Adrenal gland (tissue), 12 donors: ENCODE data around the gene TRAPPC10. TPM values are rescaled to one million over a fixed set of nuclear protein-coding genes. Genes with fewer than 3 reads are reported as not detected.

Experiments
- DNase-seq, 7 donors: peaks; one replicate each; pipeline ENCODE4 v3.0.0-alpha.2; 2019 to 2020
- H3K27ac ChIP-seq, 5 donors: fragments of 200-600 bp; sonication (generic) in 4 of 5; 1 replicate in 3 of 5; 2 replicates in 2 of 5; pipeline versions ENCODE4 v1.5.1 to v1.8.0; 2016 to 2020; ENCODE audit warnings: mild to moderate bottlenecking in 1 of 5
- H3K27me3 ChIP-seq: fragments of 200-600 bp; 2 replicates; pipeline ENCODE4 v1.8.0; 2021
- H3K36me3 ChIP-seq, 2 donors: fragments of 200-600 bp; replicated peaks in 1 of 2; 1 replicate in 1 of 2; 2 replicates in 1 of 2; pipeline versions ENCODE4 v1.5.1 to v1.8.0; 2018 to 2022
- H3K4me1 ChIP-seq, 2 donors: fragments of 200-600 bp; replicated peaks in 1 of 2; 1 replicate in 1 of 2; 2 replicates in 1 of 2; pipeline versions ENCODE4 v1.5.1 to v1.8.0; 2018 to 2021
- H3K4me3 ChIP-seq, 4 donors: fragments of 200-600 bp; sonication (generic) in 3 of 4; one replicate each; pipeline ENCODE4 v1.5.1; 2016 to 2018
- H3K9me3 ChIP-seq, 3 donors: fragments of 200-600 bp; sonication (generic) in 1 of 3; replicated peaks in 1 of 3; 1 replicate in 2 of 3; 2 replicates in 1 of 3; pipeline versions ENCODE4 v1.5.1 to v1.8.0; 2016 to 2021
- POLR2A ChIP-seq, 2 donors: fragments of 450-650 bp; IDR thresholded peaks; one replicate each; pipeline ENCODE4 v1.6.1; 2017; ENCODE audit warnings: antibody characterized with exemption in 2 of 2, mild to moderate bottlenecking in 2 of 2, moderate library complexity in 1 of 2
- WGBS, 4 donors: extraction: QIAGEN DNeasy Blood & Tissue Kit in 2 of 4; methylation state at CpG; one replicate each; pipeline versions ENCODE4 v1.1.5 to v1.1.7; 2013 to 2017; 5-methylcytosine and 5-hydroxymethylcytosine counted together
- intact Hi-C, 2 donors: fragments of 100-400 bp; cut with DNase I; formaldehyde crosslinking; loops; one replicate each; pipeline versions ENCODE4 v1.14.1 to v1.15.0; 2022 to 2023
- polyA plus RNA-seq, 3 donors: library from polyadenylated mRNA; stranded (reverse); fragments of 200-250 nt in 2 of 3; fragments of 350-450 nt in 1 of 3; fragmentation: Illumina TruSeq in 1 of 3; extraction: RNeasy Lipid Tissue Mini Kit (QIAGEN cat#74804) in 1 of 3; gene quantifications; one replicate each; pipeline ENCODE4 v1.2.3, GENCODE V29; 2013 to 2014
- total RNA-seq, 9 donors: library from RNA; depleted of rRNA in 4 of 9; stranded (reverse); fragments of >200 nt in 4 of 9; fragments of 120-200 nt in 1 of 9; fragmentation: NEBNext Ultra II Directional in 1 of 9; extraction: Animal tissue kit (Norgen Biotek cat#: 25700) in 1 of 9; gene quantifications; one replicate each; pipeline versions ENCODE4 v1.1.0 to v1.2.4, GENCODE V29; 2013 to 2023
- TF ChIP-seq, protein P1 (sequence below), 6 experiments: fragments of 450-650 bp in 4 of 6; fragments of 200-600 bp in 2 of 6; sonication (generic) in 1 of 6; IDR thresholded peaks; 1 replicate in 5 of 6; 2 replicates in 1 of 6; pipeline versions ENCODE4 v1.5.1 to v1.8.0; 2016 to 2021; ENCODE audit warnings: antibody characterized with exemption in 6 of 6, mild to moderate bottlenecking in 2 of 6, moderate library complexity in 1 of 6
- donor health status: healthy with polysubstance abuse.
- donor health status: Bipolar disorder and iron deficiency.
- donor health status: DM: yes; HTN: yes; CAD: no.
- donor health status: DM: no; HTN: no; CAD: no.
- donor health status: DM: no; HTN: no; CAD: no.
- donor health status: DM: yes; HTN: yes; CAD: no.

The TRAPPC10 gene
- total and polyA plus RNA-seq, 12 donors = 5.2 to 34.3 (median 24.7) TPM

GRCh38 chr21:44005071-44005470, 7.0 kb upstream of the TRAPPC10 start:
- TF ChIP-seq POLR2A (IDR thresholded peaks at IDR 0.05) = no peak
- TF ChIP-seq, protein P1, sequence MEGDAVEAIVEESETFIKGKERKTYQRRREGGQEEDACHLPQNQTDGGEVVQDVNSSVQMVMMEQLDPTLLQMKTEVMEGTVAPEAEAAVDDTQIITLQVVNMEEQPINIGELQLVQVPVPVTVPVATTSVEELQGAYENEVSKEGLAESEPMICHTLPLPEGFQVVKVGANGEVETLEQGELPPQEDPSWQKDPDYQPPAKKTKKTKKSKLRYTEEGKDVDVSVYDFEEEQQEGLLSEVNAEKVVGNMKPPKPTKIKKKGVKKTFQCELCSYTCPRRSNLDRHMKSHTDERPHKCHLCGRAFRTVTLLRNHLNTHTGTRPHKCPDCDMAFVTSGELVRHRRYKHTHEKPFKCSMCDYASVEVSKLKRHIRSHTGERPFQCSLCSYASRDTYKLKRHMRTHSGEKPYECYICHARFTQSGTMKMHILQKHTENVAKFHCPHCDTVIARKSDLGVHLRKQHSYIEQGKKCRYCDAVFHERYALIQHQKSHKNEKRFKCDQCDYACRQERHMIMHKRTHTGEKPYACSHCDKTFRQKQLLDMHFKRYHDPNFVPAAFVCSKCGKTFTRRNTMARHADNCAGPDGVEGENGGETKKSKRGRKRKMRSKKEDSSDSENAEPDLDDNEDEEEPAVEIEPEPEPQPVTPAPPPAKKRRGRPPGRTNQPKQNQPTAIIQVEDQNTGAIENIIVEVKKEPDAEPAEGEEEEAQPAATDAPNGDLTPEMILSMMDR (IDR thresholded peaks at IDR 0.05) = no peak
- DNase-seq = no peak
- Histone ChIP-seq H3K27me3 (no peaks in the 10 kb centered on the region), H3K4me3 (no peak overlapping the region), H3K27ac (no peak overlapping the region), H3K9me3 (no peaks in the 10 kb centered on the region), H3K4me1 (no peaks in the 10 kb centered on the region), H3K36me3 (no peaks in the 10 kb centered on the region)
- intact Hi-C loops = no loop called here
- 85 to 91% (median 88%) methylated on average over 13 of the region's 13 CpGs for WGBS, 4 donors

DNA sequence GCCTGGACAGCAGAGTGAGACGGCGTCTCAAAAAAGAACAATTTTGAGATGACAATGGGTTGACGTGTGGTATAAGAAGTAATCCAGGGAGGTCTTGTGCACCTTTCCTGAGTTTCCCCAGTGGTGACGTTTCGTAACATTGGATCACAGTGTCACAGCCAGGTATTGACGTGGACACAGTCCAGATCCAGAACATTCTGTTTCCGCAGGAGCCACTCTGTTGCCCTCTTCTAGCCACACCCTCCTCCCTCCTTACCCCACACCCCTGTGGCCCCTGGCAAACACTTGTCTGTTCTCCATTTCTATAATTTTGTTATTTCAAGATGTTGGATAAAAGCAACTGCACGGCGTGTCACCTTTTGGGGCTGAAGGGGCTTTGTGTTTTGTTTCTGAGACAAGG, 6.5 kb upstream of the TRAPPC10 start:
- WGBS, 4 donors = 76 to 88% (median 84%) methylated on average over 9 of the region's 9 CpGs
- intact Hi-C loops = no loop called here
- Histone ChIP-seq H3K36me3 (no peaks in the 10 kb centered on the region), H3K9me3 (no peaks in the 10 kb centered on the region), H3K27me3 (no peaks in the 10 kb centered on the region), H3K27ac (peak overlapping the region in 2 of 5 donors; percentile 62 to 80), H3K4me1 (no peaks in the 10 kb centered on the region), H3K4me3 (no peak overlapping the region)
- TF ChIP-seq, protein P1 (IDR thresholded peaks at IDR 0.05) = no peak
- no peak for TF ChIP-seq POLR2A (IDR thresholded peaks at IDR 0.05)
- no peak for DNase-seq

DNA sequence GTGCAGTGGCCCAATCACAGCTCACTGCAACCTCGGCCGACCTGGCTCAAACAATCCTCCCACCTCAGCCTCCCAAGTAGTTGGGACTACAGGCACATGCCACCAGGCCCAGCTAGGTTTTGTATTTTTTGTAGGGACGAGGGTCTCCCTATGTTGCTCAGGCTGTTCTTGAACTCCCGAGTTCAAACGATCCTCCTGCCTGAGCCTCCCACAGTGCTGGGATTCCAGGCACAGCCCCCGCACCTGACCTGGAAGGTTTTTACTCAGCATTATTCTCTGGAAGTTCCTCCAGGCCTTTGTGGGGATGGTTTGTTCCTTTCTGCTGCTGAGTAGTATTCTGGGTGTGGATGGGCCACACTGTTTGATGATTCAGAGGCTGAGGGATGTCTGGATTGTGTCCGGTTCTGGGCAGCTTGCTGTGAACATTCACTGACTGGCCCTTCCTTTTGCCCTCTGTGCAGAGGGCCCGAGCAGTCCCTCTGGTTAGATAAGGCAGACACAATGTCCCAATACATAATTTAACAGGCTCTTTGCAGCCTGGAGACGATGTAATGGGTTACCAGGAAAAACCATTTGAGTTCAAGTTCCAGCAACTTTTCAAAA, 6.0 kb upstream of the TRAPPC10 start:
- 59 to 74% (median 64%) methylated on average over 9 of the region's 9 CpGs for WGBS, 4 donors
- Histone ChIP-seq H3K27ac (peak overlapping the region in 2 of 5 donors; percentile 62 to 80), H3K27me3 (no peaks in the 10 kb centered on the region), H3K36me3 (no peaks in the 10 kb centered on the region), H3K4me1 (peaks cover 0 to 3% of the 10 kb centered on the region in 2 donors), H3K4me3 (no peak overlapping the region), H3K9me3 (no peaks in the 10 kb centered on the region)
- peak in 3 of 7 donors; percentile 26 to 77 (median 37) for DNase-seq
- intact Hi-C loops = no loop called here
- no peak for TF ChIP-seq POLR2A (IDR thresholded peaks at IDR 0.05)
- TF ChIP-seq, protein P1 (IDR thresholded peaks at IDR 0.05) = no peak

DNA sequence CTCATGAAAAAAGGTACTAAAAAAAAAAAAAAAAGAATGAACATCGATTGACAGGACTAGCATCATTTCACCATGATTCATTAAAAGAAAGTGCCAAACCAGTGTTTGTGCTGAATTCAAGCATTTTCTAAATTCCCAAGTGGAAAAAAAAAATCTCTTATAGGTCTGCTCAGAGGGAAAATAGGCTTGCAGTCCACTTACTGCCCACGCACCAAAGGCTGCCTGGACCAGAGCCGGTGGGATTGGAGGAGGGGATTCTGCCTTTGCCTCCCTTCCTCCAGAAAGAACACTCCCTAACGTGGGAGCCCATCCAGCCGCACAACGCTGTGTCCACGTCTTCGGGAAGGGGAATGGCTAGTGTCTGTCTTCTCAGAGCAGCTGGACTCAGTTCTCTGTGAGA, 5.5 kb upstream of the TRAPPC10 start:
- Histone ChIP-seq H3K36me3 (no peaks in the 10 kb centered on the region), H3K4me1 (peaks cover 0 to 7% of the 10 kb centered on the region in 2 donors), H3K4me3 (no peak overlapping the region), H3K27me3 (no peaks in the 10 kb centered on the region), H3K9me3 (no peaks in the 10 kb centered on the region), H3K27ac (peak overlapping the region in 2 of 5 donors; percentile 60 to 62)
- intact Hi-C loops = no loop called here
- 66 to 79% (median 71%) methylated on average over 8 of the region's 8 CpGs for WGBS, 4 donors
- DNase-seq = peak in 1 of 7 donors; percentile 12
- TF ChIP-seq, protein P1 (IDR thresholded peaks at IDR 0.05) = no peak
- no peak for TF ChIP-seq POLR2A (IDR thresholded peaks at IDR 0.05)
